Fibroblast of skin of right quadriceps (primary cell): Measurements from ENCODE around the gene FBXW7.
A peak's percentile ranks its signal among the peaks of the same experiment; 100 is the strongest.

ENCODE experiments used
- DNase-seq: peaks from one replicate; pipeline ENCODE4 v3.0.0-alpha.2; 2013

Gene FBXW7

GRCh38 chr4:152509595-152510225, 26.2 kb downstream of the FBXW7 start:
- no peak for DNase-seq

- no peak for DNase-seq
Observed at GRCh38 chr4:152508818-152509217, 27.1 kb downstream of the FBXW7 start.

- DNase-seq = no peak
Observed at GRCh38 chr4:152508386-152508785, 27.5 kb downstream of the FBXW7 start.

- DNase-seq = peak; percentile 19
Observed at GRCh38 chr4:152503653-152504290, 32.1 kb downstream of the FBXW7 start.

GRCh38 chr4:152501846-152502536, 33.9 kb downstream of the FBXW7 start:
- peak; percentile 28 for DNase-seq

GRCh38 chr4:152500800-152501434, 35.0 kb downstream of the FBXW7 start:
- DNase-seq = peak; percentile 82

- no peak for DNase-seq
Observed at GRCh38 chr4:152500275-152500674, 35.6 kb downstream of the FBXW7 start.

- DNase-seq = no peak
Observed at GRCh38 chr4:152499344-152499743, 36.5 kb downstream of the FBXW7 start.

GRCh38 chr4:152494020-152494419, 41.9 kb downstream of the FBXW7 start:
- DNase-seq = no peak

GRCh38 chr4:152488246-152488645, 47.6 kb downstream of the FBXW7 start:
- no peak for DNase-seq

- no peak for DNase-seq
Observed at GRCh38 chr4:152486429-152487389, 49.2 kb downstream of the FBXW7 start.

- DNase-seq = peak; percentile 73
Observed at GRCh38 chr4:152485726-152486276, 50.1 kb downstream of the FBXW7 start.

GRCh38 chr4:152482211-152482610, 53.7 kb downstream of the FBXW7 start:
- no peak for DNase-seq

- DNase-seq = no peak
Observed at GRCh38 chr4:152480901-152481300, 55.0 kb downstream of the FBXW7 start.

GRCh38 chr4:152480326-152480725, 55.6 kb downstream of the FBXW7 start:
- no peak for DNase-seq

GRCh38 chr4:152479428-152480026, 56.4 kb downstream of the FBXW7 start:
- peak; percentile 55 for DNase-seq

GRCh38 chr4:152478461-152479237, 57.2 kb downstream of the FBXW7 start:
- DNase-seq = peak; percentile 58

- no peak for DNase-seq
Observed at GRCh38 chr4:152476796-152477195, 59.1 kb downstream of the FBXW7 start.

GRCh38 chr4:152471251-152471792, 64.6 kb downstream of the FBXW7 start:
- DNase-seq = no peak

GRCh38 chr4:152468408-152468807, 67.5 kb downstream of the FBXW7 start:
- DNase-seq = no peak

- no peak for DNase-seq
Observed at GRCh38 chr4:152467101-152467500, 68.8 kb downstream of the FBXW7 start.
